ENCODE data around the gene PAAF1. TPM values are rescaled to one million over a fixed set of nuclear protein-coding genes. Genes with fewer than 3 reads are reported as not detected.

The PAAF1 gene
- total and polyA plus RNA-seq, 2 of the 13 experiments (the other 11 are each of a cell fraction or from before 2014, with no cell fraction given): 13.5 to 28.8 TPM

GRCh38 chr11:73876424-73877310 is at the start of gene PAAF1, which contains the start of gene COA4 (continued):
- TF ChIP-seq ZBTB25 (CRISPR knock-in tag; IDR thresholded peaks at IDR 0.05): peak; percentile 74; the same call in 1 of the 2 replicates
- peak; percentile 58; the same call in 1 of the 2 replicates for TF ChIP-seq SNAI1 (CRISPR knock-in tag; IDR thresholded peaks at IDR 0.05; ENCODE audit: borderline replicate concordance)
- peak; percentile 89 for TF ChIP-seq ZBTB14 (CRISPR knock-in tag; IDR thresholded peaks at IDR 0.05)
- TF ChIP-seq ZBTB4 (CRISPR knock-in tag; IDR thresholded peaks at IDR 0.05; ENCODE audit: borderline replicate concordance): no peak; the same call in 1 of the 2 replicates
- no peak for TF ChIP-seq PRPF4 (IDR thresholded peaks at IDR 0.05; ENCODE audit: low read depth, low read length, poor library complexity, severe bottlenecking)
- no peak for TF ChIP-seq RCOR2 (CRISPR knock-in tag; IDR thresholded peaks at IDR 0.05)
- peak; percentile 72 for TF ChIP-seq IRF2 (CRISPR knock-in tag; IDR thresholded peaks at IDR 0.05)
- TF ChIP-seq HMGXB3 (CRISPR knock-in tag; IDR thresholded peaks at IDR 0.05; ENCODE audit: borderline replicate concordance): peak; percentile 93
- TF ChIP-seq THAP9 (CRISPR knock-in tag; IDR thresholded peaks at IDR 0.05; ENCODE audit: borderline replicate concordance): peak; percentile 76; the same call in 1 of the 2 replicates
- TF ChIP-seq MAFG (CRISPR knock-in tag; IDR thresholded peaks at IDR 0.05): no peak
- TF ChIP-seq TFAP4 (IDR thresholded peaks at IDR 0.05; ENCODE audit: borderline replicate concordance, low read depth): peak; percentile 19; the same call in 1 of the 2 replicates
- no peak for TF ChIP-seq SRSF4 (IDR thresholded peaks at IDR 0.05; ENCODE audit: low read depth, low read length, poor library complexity, severe bottlenecking)
